K562 (cell line): Measurements from ENCODE around the gene ABHD5. TPM values are rescaled to one million over a fixed set of nuclear protein-coding genes. Genes with fewer than 3 reads are reported as not detected.
A peak's percentile ranks its signal among the peaks of the same experiment; 100 is the strongest.

ENCODE experiments used
- AFF1 ChIP-seq, 2 experiments: fragments of 450-650 bp; IDR thresholded peaks; 2 replicates each; pipeline ENCODE4 v1.6.1; 2018; ENCODE audit warnings: mild to moderate bottlenecking in 2 of 2, low read depth in 1 of 2; ENCODE audit not compliant: partially characterized antibody in 2 of 2
- ARID3A ChIP-seq: IDR thresholded peaks from 2 replicates; pipeline ENCODE4 v1.6.1; 2012; ENCODE audit warnings: low read depth, low read length, improper control_type of control experiment, borderline replicate concordance
- BCOR ChIP-seq: fragments of 450-650 bp; IDR thresholded peaks from 2 replicates; pipeline ENCODE4 v1.6.1; 2016
- EGR1 ChIP-seq: fragments of 450-650 bp; conservative IDR thresholded peaks from 2 replicates; pipeline ENCODE4 v1.6.1; 2017; ENCODE audit warnings: mild to moderate bottlenecking
- GATA2 ChIP-seq: sonication (generic); formaldehyde crosslinking; IDR thresholded peaks from 2 replicates; pipeline ENCODE4 v1.4.0; 2020; ENCODE audit warnings: mild to moderate bottlenecking, missing genetic modification reagents
- NELFE ChIP-seq: IDR thresholded peaks from 2 replicates; pipeline ENCODE4 v1.6.1; 2011; ENCODE audit warnings: mild to moderate bottlenecking; ENCODE audit not compliant: insufficient read depth, insufficient read length
- PRDM10 ChIP-seq: fragments of 450-650 bp; IDR thresholded peaks from 2 replicates; pipeline ENCODE4 v1.6.1; 2018; ENCODE audit not compliant: partially characterized antibody
- PTTG1 ChIP-seq: fragments of 450-650 bp; IDR thresholded peaks from 2 replicates; pipeline ENCODE4 v1.6.1; 2016; ENCODE audit warnings: low read depth, mild to moderate bottlenecking, missing genetic modification characterization, missing compliant biosample characterization
- SETDB1 ChIP-seq: IDR thresholded peaks from one replicate; pipeline ENCODE4 v1.6.1; 2012; ENCODE audit warnings: low read length, control low read depth, inconsistent platforms
- SREBF2 ChIP-seq: sonication (generic); formaldehyde crosslinking; IDR thresholded peaks from 2 replicates; pipeline ENCODE4 v1.4.0; 2020; ENCODE audit warnings: mild to moderate bottlenecking, missing genetic modification reagents
- TCFL5 ChIP-seq: fragments of 250-450 bp; sonication (Bioruptor Pico); conservative IDR thresholded peaks from 2 replicates; pipeline ENCODE4 v1.6.1; 2021; ENCODE audit warnings: mild to moderate bottlenecking, moderate library complexity, matching md5 sums
- TEAD2 ChIP-seq: fragments of 450-650 bp; IDR thresholded peaks from 2 replicates; pipeline ENCODE4 v1.6.1; 2016; ENCODE audit warnings: missing genetic modification characterization, control low read depth, missing compliant biosample characterization
- UBTF ChIP-seq, 2 experiments: IDR thresholded peaks; 2 replicates each; pipeline ENCODE4 v1.6.1; 2012; ENCODE audit warnings: improper control_type of control experiment in 2 of 2, low read depth in 2 of 2, low read length in 2 of 2, borderline replicate concordance in 1 of 2
- XRCC5 ChIP-seq: fragments of 200-400 bp; formaldehyde crosslinking; IDR thresholded peaks from 2 replicates; pipeline ENCODE4 v1.6.1; 2017; ENCODE audit warnings: low read depth, mild to moderate bottlenecking, low read length
- ZFPM2 ChIP-seq: fragments of 250-450 bp; sonication (Bioruptor Pico); IDR thresholded peaks from 2 replicates; pipeline ENCODE4 v1.5.1; 2022; ENCODE audit warnings: mild to moderate bottlenecking
- ZNF507 ChIP-seq: conservative IDR thresholded peaks from 2 replicates; pipeline ENCODE4 v1.6.1; 2017; ENCODE audit warnings: missing genetic modification characterization, missing compliant biosample characterization
- polyA plus RNA-seq, 8 experiments: library from polyadenylated mRNA; depleted of rRNA in 4 of 8; stranded (reverse) in 5 of 8; unstranded in 3 of 8; fragments of >200 nt; fragmentation: Nextera tagmentation in 2 of 8; fragmentation: Illumina TruSeq in 1 of 8; extraction: Ambion mirVana in 2 of 8; extraction: Trizol in 1 of 8; gene quantifications; 2 replicates each; pipeline versions ENCODE4 v1.2.1 to v1.2.3, GENCODE V29; 2011 to 2014; ENCODE audit warnings: inconsistent platforms in 1 of 8, missing spikeins in 1 of 8
- total RNA-seq, 7 experiments: library from RNA; depleted of rRNA in 6 of 7; stranded (reverse); fragments of >200 nt in 6 of 7; fragmentation: Illumina TruSeq in 2 of 7; extraction: Trizol in 2 of 7; gene quantifications; 2 replicates each; pipeline versions ENCODE4 v1.2.1 to v1.2.3, GENCODE V29; 2011 to 2021; ENCODE audit warnings: low replicate concordance in 1 of 7
- TF ChIP-seq, protein P1 (sequence below): fragments of 250-450 bp; sonication (Bioruptor Pico); IDR thresholded peaks from 2 replicates; pipeline ENCODE4 v1.9.0; 2021; ENCODE audit warnings: mild to moderate bottlenecking

The ABHD5 gene
- total and polyA plus RNA-seq, 9 of the 15 experiments (the other 6 are each of a cell fraction or from before 2014, with no cell fraction given) = 27.8 to 61.7 (median 39.9) TPM

DNA sequence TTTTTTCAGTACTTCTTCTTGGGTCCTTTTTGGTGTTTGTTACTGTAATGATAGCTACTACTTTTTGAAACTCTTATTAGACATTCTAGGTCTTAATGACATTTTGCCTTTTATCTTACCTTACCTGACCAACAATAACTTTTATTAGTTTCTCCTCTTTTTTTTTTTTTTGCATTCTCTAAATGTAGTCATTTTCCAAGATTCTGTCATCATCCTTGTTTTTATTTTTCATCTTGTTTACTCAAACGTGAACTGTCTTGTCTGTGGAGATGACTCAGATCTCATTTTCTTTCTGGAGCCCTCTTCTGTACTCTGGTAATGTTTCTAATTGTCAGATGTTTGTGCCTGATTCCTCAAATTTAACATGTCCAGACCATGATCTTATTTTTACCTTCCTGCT, 2.9 kb downstream of the ABHD5 start (continued):
- TF ChIP-seq UBTF (IDR thresholded peaks at IDR 0.05; ENCODE audit: borderline replicate concordance in 1 of 2, low read depth in 2 of 2, low read length in 2 of 2) = 0 out of 4 replicates have a peak, but pooled peaks of 1 of the 2 experiments have one; percentile 32
- peak in 1 of 2 experiments; percentile 5 for TF ChIP-seq AFF1 (IDR thresholded peaks at IDR 0.05; ENCODE audit: low read depth in 1 of 2, partially characterized antibody in 2 of 2)
- no peak for TF ChIP-seq ZFPM2 (CRISPR knock-in tag)
- no peak for TF ChIP-seq ZNF507 (tag)
- no peak for TF ChIP-seq XRCC5
- no peak for TF ChIP-seq EGR1
- TF ChIP-seq NELFE = no peak
- TF ChIP-seq TCFL5 (CRISPR knock-in tag) = no peak
- TF ChIP-seq PTTG1 (tag) = no peak
- no peak for TF ChIP-seq PRDM10
- TF ChIP-seq, protein P1, sequence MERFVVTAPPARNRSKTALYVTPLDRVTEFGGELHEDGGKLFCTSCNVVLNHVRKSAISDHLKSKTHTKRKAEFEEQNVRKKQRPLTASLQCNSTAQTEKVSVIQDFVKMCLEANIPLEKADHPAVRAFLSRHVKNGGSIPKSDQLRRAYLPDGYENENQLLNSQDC = no peak
- TF ChIP-seq ARID3A = no peak
- TF ChIP-seq GATA2 = no peak
- no peak for TF ChIP-seq SETDB1
- TF ChIP-seq SREBF2 (CRISPR knock-in tag) = no peak
- TF ChIP-seq BCOR = no peak
- TF ChIP-seq TEAD2 (tag) = no peak
